GM19239 (cell line): ENCODE results near the gene PNMA6F.
"Not testable (repeated sequence)": the region's sequence is repeated elsewhere in the genome, so short reads cannot be mapped to it uniquely, and the experiment has no call there.

Experiments used
- DNase-seq: peaks from one replicate; pipeline ENCODE4 v3.0.0; 2011; ENCODE audit warnings: low spot score; ENCODE audit not compliant: insufficient read length
- FAIRE-seq: peaks from 2 replicates; lab custom pipeline; 2011; peaks lifted over from hg19 to GRCh38; lab: Jason Lieb, UNC

Gene PNMA6F

DNA sequence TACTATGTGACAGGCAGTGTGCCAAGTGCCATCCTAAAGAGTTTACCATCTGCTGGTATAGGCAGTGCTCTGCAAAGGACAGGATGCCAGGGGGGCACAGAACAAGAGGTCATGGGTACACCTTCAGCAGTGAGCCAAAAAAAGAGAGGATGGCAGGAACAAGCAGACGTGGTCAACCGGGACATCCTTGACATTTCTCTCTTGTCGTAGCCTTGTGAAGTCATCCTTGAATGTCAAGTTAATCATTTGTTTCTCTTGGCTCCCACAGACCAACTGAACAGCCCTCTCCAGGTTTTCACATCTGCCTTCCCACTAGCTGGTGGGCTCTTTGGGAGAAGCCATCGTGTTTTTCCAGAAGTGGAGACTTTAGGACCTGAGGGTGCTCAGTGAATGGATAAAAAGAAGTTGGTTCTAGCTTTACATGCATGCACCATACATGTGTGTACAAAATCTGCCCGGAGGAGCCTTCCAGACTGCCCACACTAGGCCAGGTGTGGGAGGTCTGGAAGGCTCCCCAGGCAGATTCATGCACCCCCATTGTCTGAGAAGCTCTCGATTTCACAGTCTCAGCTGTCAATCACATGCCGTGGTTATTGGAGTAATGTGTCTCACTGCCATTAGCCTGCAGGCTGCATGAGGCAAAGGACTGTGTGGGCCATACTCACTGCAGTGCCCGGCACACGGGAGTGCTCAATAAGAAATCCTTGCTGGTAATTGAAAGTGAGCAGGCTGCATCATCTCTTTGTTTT lies 16.4 kb downstream of the PNMA6F start:
- FAIRE-seq (peak; percentile 79), DNase-seq (no peak)

DNA sequence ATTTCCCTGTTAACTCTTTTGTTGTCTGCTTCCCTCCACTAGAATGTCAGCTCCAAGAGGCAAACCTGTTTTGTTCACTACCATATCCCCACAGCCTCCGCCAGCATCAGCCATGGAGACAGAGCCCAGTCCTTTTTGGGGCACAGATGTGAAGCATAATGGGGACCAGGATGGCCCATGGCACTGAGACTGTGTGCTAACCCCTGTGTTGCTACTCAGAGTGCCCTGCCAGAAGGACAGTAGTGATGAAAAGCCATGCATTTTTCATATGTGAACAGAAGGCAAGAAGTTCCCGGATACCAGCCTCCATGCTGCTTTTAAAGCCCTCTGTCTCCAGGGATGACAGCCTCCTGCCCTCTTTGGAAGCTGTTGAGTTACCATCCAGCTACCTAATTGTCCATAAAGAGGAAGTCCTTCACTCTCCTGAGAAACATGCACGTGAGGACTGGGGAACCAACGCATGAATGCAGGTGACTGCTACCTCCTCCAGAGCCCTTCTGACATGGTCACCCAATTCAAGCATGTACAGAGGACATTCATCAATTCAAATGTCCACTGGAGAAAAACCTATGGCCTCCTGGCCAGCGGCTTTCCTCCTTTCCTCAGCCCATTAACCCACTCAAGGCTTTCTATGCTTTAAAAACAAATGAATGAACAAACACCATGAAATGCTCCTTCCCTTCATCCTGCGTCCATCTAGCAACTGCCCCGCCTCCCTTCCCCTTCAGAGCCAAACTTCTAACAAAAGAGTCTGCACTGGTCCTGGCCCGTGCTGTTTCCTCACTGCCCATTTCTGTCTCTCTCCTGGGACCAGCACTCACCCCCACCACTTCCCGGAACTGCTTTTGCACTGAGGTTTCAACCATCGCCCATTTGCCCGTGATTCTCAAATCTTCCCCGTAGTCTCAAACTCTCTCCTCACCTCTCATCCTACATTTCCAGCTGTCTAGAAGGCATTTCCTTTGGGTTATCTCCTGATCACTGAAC lies 18.0 kb downstream of the PNMA6F start:
- DNase-seq (no peak), FAIRE-seq (no peak)

- DNase-seq (no peak), FAIRE-seq (no peak)
Measured at GRCh38 chrX:153302796-153303195, 18.8 kb downstream of the PNMA6F start.

- FAIRE-seq (no peak), DNase-seq (no peak)
Measured at GRCh38 chrX:153301746-153302145, 19.8 kb downstream of the PNMA6F start.

DNA sequence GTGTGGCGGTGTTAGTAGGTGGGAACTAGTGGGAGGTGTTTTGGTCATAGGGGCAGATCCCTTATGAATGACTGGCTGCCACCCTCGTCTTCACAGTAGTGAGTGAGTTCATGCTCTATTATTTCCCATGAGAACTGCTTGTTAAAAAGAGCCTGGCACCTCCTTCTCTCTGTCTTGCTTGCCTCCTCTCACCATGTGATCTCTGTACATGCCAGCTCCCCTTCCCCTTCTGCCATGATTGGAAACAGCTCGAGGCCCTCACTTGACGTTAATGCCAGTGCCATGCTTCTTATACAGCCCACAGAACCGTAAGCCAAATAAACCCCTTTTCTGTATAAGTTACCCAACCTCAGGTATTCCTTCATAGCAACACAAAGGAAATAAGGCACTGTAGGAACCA lies 21.7 kb downstream of the PNMA6F start:
- DNase-seq (no peak), FAIRE-seq (no peak)

DNA sequence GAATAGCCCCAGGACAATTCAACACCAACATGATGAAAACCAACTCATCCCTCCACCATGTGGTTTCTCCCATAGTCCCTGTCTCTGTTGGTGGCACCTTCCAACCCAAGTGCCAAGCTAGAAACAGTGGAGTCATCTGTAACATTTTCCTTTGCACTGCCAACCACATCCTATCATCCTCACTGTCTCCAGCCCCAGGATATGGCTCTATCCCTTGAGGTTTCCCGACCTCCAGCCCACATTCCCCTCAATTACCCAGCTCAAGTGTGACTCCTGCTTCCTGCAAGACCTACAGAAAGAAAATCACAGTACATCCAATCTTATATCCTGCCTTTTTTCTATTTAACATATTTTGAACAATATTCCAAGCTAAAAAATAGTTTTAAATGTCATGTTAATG lies 24.2 kb downstream of the PNMA6F start:
- DNase-seq = no peak

GRCh38 chrX:153293485-153294071 lies 28.0 kb downstream of the PNMA6F start:
- FAIRE-seq = peak; percentile 68
- not testable (repeated sequence) for DNase-seq

More for the DNA sequence above, 24.2 kb downstream of the PNMA6F start:
- no peak for FAIRE-seq

DNA sequence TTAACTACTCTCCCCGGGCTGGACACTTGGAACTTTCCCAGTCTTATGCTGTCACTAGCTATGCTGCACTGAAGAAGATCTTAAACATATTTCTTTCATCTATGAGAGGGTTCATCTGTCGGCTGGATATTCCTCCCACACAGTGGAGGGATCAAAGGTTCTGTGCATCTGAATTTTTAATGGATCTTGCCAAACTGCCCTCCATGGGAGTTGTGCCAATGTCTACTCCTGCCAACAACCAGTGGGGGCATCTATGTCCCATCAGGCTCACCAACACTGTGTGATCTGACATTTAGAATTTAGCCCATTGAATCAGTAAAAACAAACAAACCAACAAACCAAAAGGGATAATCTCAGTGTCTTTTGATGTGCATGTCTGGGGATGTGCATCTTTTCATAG lies 32.8 kb downstream of the PNMA6F start:
- FAIRE-seq = not testable (repeated sequence)

DNA sequence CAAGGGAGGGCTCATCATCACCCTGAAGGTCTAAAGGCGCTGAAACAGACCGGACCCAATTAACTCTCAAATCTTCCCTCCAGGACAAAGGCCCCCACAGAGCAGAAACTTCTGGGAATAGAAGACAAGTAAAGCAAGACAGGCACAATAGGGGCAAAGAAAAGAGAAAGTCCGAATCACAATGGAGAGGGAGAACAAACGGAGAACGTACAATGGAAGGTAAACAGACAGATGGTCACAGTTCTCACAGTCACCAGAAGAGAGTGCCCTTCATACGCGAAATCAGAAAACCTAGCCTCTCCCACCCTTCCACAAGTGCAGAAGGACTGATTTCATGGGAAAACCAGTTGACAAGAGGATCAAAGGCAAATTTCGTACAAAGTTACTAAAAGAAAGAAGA lies 35.9 kb downstream of the PNMA6F start:
- not testable (repeated sequence) for FAIRE-seq, DNase-seq

More for the DNA sequence above, 32.8 kb downstream of the PNMA6F start:
- not testable (repeated sequence) for DNase-seq

GRCh38 chrX:153283982-153284381 lies 37.6 kb downstream of the PNMA6F start:
- FAIRE-seq, DNase-seq: not testable (repeated sequence)

- not testable (repeated sequence) for FAIRE-seq, DNase-seq
Measured at GRCh38 chrX:153281784-153282183, 39.8 kb downstream of the PNMA6F start.

GRCh38 chrX:153279304-153279703 lies 42.3 kb downstream of the PNMA6F start:
- not testable (repeated sequence) for DNase-seq, FAIRE-seq

DNA sequence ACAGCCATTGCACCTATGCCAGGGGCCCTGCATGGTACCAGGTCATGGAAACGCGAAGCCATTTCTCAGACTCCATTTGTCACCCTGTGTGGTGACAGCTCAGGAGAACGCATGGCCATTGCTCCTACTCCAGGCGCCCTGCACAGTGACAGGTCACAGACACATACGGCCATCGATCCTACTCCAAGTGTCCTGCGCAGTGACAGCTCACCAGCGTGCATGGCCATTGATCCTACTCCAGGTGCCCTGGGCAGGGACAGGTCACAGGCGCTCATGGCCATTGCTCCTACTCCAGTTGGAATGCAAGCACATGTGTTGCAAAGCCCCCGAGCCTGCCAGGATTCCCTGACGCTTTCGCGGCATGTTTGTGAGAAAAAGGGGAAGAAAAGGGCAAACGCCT lies 45.5 kb downstream of the PNMA6F start:
- DNase-seq, FAIRE-seq: not testable (repeated sequence)

GRCh38 chrX:153275418-153275817 lies 46.1 kb downstream of the PNMA6F start:
- DNase-seq, FAIRE-seq: not testable (repeated sequence)

DNA sequence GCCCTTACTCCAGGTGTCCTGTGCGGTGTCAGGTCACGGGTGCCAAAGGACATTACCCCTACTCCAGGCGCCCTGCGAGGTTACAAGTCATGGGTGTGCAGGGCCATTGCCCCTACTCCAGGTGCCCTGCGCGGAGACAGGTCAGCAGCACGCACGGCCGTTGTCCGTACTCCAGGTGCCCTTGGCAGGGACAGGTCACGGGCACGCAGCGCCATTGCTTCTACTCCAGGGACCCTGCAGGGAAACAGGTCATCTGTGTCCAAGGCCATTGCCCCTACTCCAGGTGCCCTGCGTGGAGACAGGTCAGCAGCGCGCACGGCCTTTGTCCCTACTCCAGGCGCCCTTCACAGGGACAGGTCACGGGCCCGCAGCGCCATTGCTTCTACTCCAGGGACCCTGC lies 49.0 kb downstream of the PNMA6F start:
- FAIRE-seq, DNase-seq: not testable (repeated sequence)

GRCh38 chrX:153272070-153272469 lies 49.5 kb downstream of the PNMA6F start:
- FAIRE-seq, DNase-seq: not testable (repeated sequence)
